Astrocyte (in vitro differentiated cells and primary cell): Measurements from ENCODE around the gene RWDD1.

ENCODE experiments used
- CTCF ChIP-seq: IDR thresholded peaks from 2 replicates; pipeline ENCODE4 v1.5.1; 2011; ENCODE audit warnings: low read depth, mild to moderate bottlenecking, inconsistent platforms, low read length, moderate library complexity; ENCODE audit not compliant: insufficient read depth
- EZH2 ChIP-seq: IDR thresholded peaks from 2 replicates; pipeline ENCODE4 v1.6.1; 2012; ENCODE audit warnings: mild to moderate bottlenecking, low read length, inconsistent platforms; ENCODE audit not compliant: insufficient read depth

- TF ChIP-seq CTCF (no peak), EZH2 (no peak)
Measured at GRCh38 chr6:116629563-116629981, 58.3 kb downstream of the RWDD1 start.
